Neuronal stem cell (in vitro differentiated cells): ENCODE measurements around the gene NQO1.

Source experiments
- DNase-seq: peaks from one replicate; pipeline ENCODE4 v3.0.0-alpha.2; 2013; ENCODE audit warnings: low spot score
- H2AFZ ChIP-seq: one replicate; pipeline ENCODE4 v1.6.1; 2013; ENCODE audit warnings: mild to moderate bottlenecking, low read length, inconsistent platforms
- H2AK5ac ChIP-seq: 2 replicates; pipeline ENCODE4 v1.6.1; 2013; ENCODE audit warnings: low read depth, mild to moderate bottlenecking, inconsistent platforms, low read length, moderate library complexity, mixed read lengths
- H2BK120ac ChIP-seq: 2 replicates; pipeline ENCODE4 v1.6.1; 2013; ENCODE audit warnings: low read depth, mild to moderate bottlenecking, inconsistent platforms, low read length, moderate library complexity, mixed read lengths
- H2BK12ac ChIP-seq: one replicate; pipeline ENCODE4 v1.6.1; 2013; ENCODE audit warnings: low read length, inconsistent platforms
- H2BK15ac ChIP-seq: 2 replicates; pipeline ENCODE4 v1.6.1; 2013; ENCODE audit warnings: mild to moderate bottlenecking, low read length, inconsistent platforms, mixed read lengths
- H2BK5ac ChIP-seq: one replicate; pipeline ENCODE4 v1.6.1; 2013; ENCODE audit warnings: inconsistent platforms, mild to moderate bottlenecking, low read length, moderate library complexity
- H3K14ac ChIP-seq: one replicate; pipeline ENCODE4 v1.6.1; 2013; ENCODE audit warnings: low read length, inconsistent platforms
- H3K18ac ChIP-seq: 2 replicates; pipeline ENCODE4 v1.6.1; 2013; ENCODE audit warnings: low read length, inconsistent platforms
- H3K23ac ChIP-seq: 2 replicates; pipeline ENCODE4 v1.6.1; 2013; ENCODE audit warnings: low read depth, mild to moderate bottlenecking, mixed read lengths, low read length, inconsistent platforms; ENCODE audit not compliant: poor library complexity
- H3K27ac ChIP-seq: replicated peaks from 3 replicates; pipeline ENCODE4 v1.5.1; 2013; ENCODE audit warnings: low read length, inconsistent platforms
- H3K27me3 ChIP-seq, 3 experiments: 2 replicates each; pipeline ENCODE4 v1.6.1; 2013; ENCODE audit warnings: low read length in 3 of 3, mild to moderate bottlenecking in 2 of 3, inconsistent platforms in 1 of 3, low read depth in 1 of 3, mixed read lengths in 1 of 3, moderate library complexity in 1 of 3; ENCODE audit not compliant: control insufficient read depth in 3 of 3, insufficient read depth in 3 of 3
- H3K36me3 ChIP-seq, 2 donors: replicated peaks in 1 of 2; 2 replicates each; pipeline ENCODE4 v1.6.1; 2013; ENCODE audit warnings: low read length in 2 of 2; ENCODE audit not compliant: control insufficient read depth in 2 of 2, insufficient read depth in 2 of 2
- H3K4ac ChIP-seq: 2 replicates; pipeline ENCODE4 v1.6.1; 2013; ENCODE audit warnings: inconsistent platforms, mild to moderate bottlenecking, low read length, moderate library complexity
- H3K4me1 ChIP-seq, 2 donors: 1 replicate in 1 of 2; 2 replicates in 1 of 2; pipeline ENCODE4 v1.6.1; 2013; ENCODE audit warnings: low read length in 2 of 2, low read depth in 1 of 2; ENCODE audit not compliant: control insufficient read depth in 2 of 2, insufficient read depth in 1 of 2
- H3K4me2 ChIP-seq: one replicate; pipeline ENCODE4 v1.6.1; 2013; ENCODE audit warnings: mild to moderate bottlenecking, low read length, inconsistent platforms; ENCODE audit not compliant: insufficient read depth, poor library complexity, severe bottlenecking
- H3K4me3 ChIP-seq, 2 donors: 2 replicates each; pipeline ENCODE4 v1.5.1; 2013; ENCODE audit warnings: low read length in 2 of 2, mild to moderate bottlenecking in 2 of 2, inconsistent platforms in 1 of 2, moderate library complexity in 1 of 2
- H3K79me1 ChIP-seq: one replicate; pipeline ENCODE4 v1.6.1; 2013; ENCODE audit warnings: low read depth, mild to moderate bottlenecking, inconsistent platforms, low read length, moderate library complexity
- H3K9ac ChIP-seq: one replicate; pipeline ENCODE4 v1.6.1; 2013; ENCODE audit warnings: mild to moderate bottlenecking, low read depth, low read length, inconsistent platforms; ENCODE audit not compliant: poor library complexity
- H3K9me3 ChIP-seq, 2 donors: replicated peaks in 1 of 2; 2 replicates each; pipeline versions ENCODE3 to v1.6.1; 2013; ENCODE audit warnings: low read length in 2 of 2, mild to moderate bottlenecking in 2 of 2, inconsistent platforms in 1 of 2, low read depth in 1 of 2, mixed read lengths in 1 of 2, moderate library complexity in 1 of 2; ENCODE audit not compliant: control insufficient read depth in 2 of 2, insufficient read depth in 1 of 2
- H4K8ac ChIP-seq: one replicate; pipeline ENCODE4 v1.6.1; 2013; ENCODE audit warnings: low read depth, mild to moderate bottlenecking, inconsistent platforms, low read length, moderate library complexity
- H4K91ac ChIP-seq: one replicate; pipeline ENCODE4 v1.6.1; 2013; ENCODE audit warnings: low read length, low read depth, mild to moderate bottlenecking, inconsistent platforms; ENCODE audit not compliant: poor library complexity
- WGBS, 2 donors: extraction: QIAGEN DNeasy Blood & Tissue Kit; methylation state at CpG; one replicate each; pipeline ENCODE4 v1.1.7; 2013; ENCODE audit warnings: missing lambda C conversion rate in 2 of 2, mixed read lengths in 1 of 2; ENCODE audit not compliant: insufficient read length in 2 of 2, insufficient replicate concordance in 1 of 2; ENCODE audit errors: extremely low coverage in 2 of 2; 5-methylcytosine and 5-hydroxymethylcytosine counted together

The NQO1 gene

DNA sequence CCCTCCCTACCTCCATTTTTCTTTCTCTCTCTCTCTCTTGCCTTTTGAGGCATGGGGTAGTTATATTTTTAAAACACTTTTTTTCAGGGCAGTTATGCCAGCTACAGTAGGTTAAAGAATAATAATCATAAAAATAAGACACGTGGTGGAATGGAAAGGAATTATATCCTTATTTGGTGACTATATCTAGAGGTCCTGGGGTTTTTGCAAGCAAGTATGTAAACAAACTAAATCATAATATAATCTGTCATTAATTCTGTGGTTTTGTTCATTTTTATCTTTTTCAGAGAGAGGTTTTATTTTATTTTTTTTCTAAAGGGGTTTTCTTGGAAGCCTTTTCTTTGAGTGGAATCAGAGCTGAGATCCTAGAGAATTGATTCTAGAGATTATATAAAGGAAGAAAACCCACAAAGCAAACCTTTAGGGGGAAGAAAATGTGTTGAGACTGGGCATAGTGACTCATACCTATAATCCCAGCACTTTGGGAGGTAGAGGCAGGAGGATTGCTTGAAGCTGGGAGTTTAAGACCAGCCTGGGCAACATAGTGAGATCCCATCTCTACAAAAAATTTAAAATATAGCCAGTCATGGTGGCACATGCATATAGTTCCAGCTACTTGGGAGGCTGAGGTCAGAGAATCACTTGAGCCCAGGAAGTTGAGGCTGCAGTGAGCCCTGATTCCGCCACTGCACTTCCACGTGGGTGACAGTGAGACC lies 53.2 kb downstream of the NQO1 start:
- no peak for DNase-seq
- Histone ChIP-seq H4K91ac (no peak overlapping the region), H3K27ac (no peak overlapping the region), H3K23ac (no peak overlapping the region), H2BK12ac (no peak overlapping the region), H3K4me3 (no peak overlapping the region), H2BK120ac (no peak overlapping the region), H2BK5ac (no peak overlapping the region), H3K4me1 (no peaks in the 10 kb centered on the region), H4K8ac (no peak overlapping the region), H2AFZ (no peak overlapping the region), H3K27me3 (no peaks in the 10 kb centered on the region), H3K14ac (no peak overlapping the region), H2AK5ac (no peak overlapping the region), H3K18ac (no peak overlapping the region), H3K79me1 (no peaks in the 10 kb centered on the region), H3K4me2 (no peak overlapping the region), H3K9ac (no peak overlapping the region), H3K4ac (no peak overlapping the region), H3K9me3 (no peaks in the 10 kb centered on the region), H2BK15ac (no peak overlapping the region), H3K36me3 (peaks cover 8 to 83% of the 10 kb centered on the region in 2 donors)
- WGBS, 2 donors = no CpG with 5 or more reads among the region's 3 CpGs

DNA sequence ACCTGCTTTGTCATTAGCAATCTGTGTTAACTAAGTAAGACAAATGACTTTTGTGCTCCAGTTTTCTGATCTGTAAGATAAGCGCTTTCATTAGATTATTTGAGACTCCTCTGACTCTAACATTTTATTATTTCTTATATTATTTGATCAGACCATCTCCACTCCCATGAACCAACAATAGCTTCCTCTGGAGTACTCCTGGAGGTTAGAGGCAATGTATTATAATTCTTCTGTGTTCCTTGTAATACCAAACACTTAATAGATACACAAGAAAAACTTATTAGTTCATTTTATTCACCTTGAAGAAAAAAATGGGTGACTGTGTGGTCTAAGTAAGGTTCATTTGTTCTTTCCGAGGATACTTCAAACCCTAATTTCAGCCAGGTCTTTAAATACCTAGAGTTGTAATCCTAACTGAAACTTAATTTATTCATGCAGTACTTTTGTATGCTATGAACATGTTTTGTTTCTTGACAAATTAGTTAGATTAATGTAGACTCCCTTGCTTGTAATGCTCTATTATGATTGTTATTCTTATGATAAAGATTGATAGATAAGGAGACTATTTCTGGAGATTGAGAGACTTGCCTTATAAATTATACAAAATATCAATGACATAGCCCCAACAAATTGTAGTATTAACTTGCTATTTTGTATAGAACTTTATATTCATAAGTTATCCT lies 53.9 kb downstream of the NQO1 start:
- Histone ChIP-seq H2BK15ac (no peak overlapping the region), H2BK120ac (no peak overlapping the region), H3K27me3 (no peaks in the 10 kb centered on the region), H2BK12ac (no peak overlapping the region), H3K79me1 (no peaks in the 10 kb centered on the region), H3K36me3 (peaks cover 8 to 83% of the 10 kb centered on the region in 2 donors), H3K4me1 (no peaks in the 10 kb centered on the region), H4K91ac (no peak overlapping the region), H3K23ac (no peak overlapping the region), H3K4ac (no peak overlapping the region), H3K14ac (no peak overlapping the region), H3K9me3 (no peaks in the 10 kb centered on the region), H2AK5ac (no peak overlapping the region), H3K4me2 (no peak overlapping the region), H2BK5ac (no peak overlapping the region), H4K8ac (no peak overlapping the region), H2AFZ (no peak overlapping the region), H3K18ac (no peak overlapping the region), H3K9ac (no peak overlapping the region), H3K4me3 (no peak overlapping the region), H3K27ac (no peak overlapping the region)
- DNase-seq = no peak
- no CpG with 5 or more reads among the region's 2 CpGs for WGBS, 2 donors

- Histone ChIP-seq H4K8ac (no peak overlapping the region), H3K4me3 (no peak overlapping the region), H3K36me3 (peaks cover 8 to 67% of the 10 kb centered on the region in 2 donors), H2AK5ac (no peak overlapping the region), H4K91ac (no peak overlapping the region), H3K4me1 (no peaks in the 10 kb centered on the region), H2BK120ac (no peak overlapping the region), H2BK15ac (no peak overlapping the region), H3K27me3 (no peaks in the 10 kb centered on the region), H3K9ac (no peak overlapping the region), H2BK5ac (no peak overlapping the region), H3K4me2 (no peak overlapping the region), H3K4ac (no peak overlapping the region), H3K18ac (no peak overlapping the region), H2AFZ (no peak overlapping the region), H3K27ac (no peak overlapping the region), H3K23ac (no peak overlapping the region), H2BK12ac (no peak overlapping the region), H3K14ac (no peak overlapping the region), H3K79me1 (no peaks in the 10 kb centered on the region), H3K9me3 (no peaks in the 10 kb centered on the region)
- DNase-seq = no peak
- WGBS, 2 donors = no CpG with 5 or more reads among the region's 1 CpG
Observed at GRCh38 chr16:69669577-69669976, 56.8 kb downstream of the NQO1 start.

DNA sequence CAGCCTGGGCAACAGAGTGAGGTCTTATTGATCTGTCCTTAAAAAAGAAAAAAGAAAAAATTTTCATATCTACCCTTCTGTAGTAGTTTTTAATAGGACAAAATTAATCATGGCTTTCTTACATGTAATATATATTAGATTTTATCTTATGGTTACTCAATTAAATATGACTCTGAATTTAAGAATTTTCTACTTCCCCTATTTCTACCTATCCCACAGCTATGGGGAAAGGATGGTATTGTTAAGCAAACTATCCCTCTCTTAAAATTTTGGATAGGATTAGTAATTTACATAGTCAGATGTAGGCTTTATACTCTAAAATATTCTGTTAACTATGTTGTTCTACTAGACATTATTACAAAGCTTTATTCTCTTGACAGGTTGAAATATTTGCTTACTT lies 62.5 kb downstream of the NQO1 start:
- Histone ChIP-seq H3K23ac (no peak overlapping the region), H2AK5ac (no peak overlapping the region), H3K79me1 (no peaks in the 10 kb centered on the region), H3K4me3 (no peak overlapping the region), H2BK5ac (no peak overlapping the region), H2BK15ac (no peak overlapping the region), H2BK12ac (no peak overlapping the region), H3K4me2 (no peak overlapping the region), H3K9me3 (no peaks in the 10 kb centered on the region), H3K27me3 (no peaks in the 10 kb centered on the region), H3K4me1 (no peaks in the 10 kb centered on the region), H4K8ac (no peak overlapping the region), H3K18ac (no peak overlapping the region), H3K36me3 (peaks cover 4 to 62% of the 10 kb centered on the region in 2 donors), H3K14ac (no peak overlapping the region), H2AFZ (no peak overlapping the region), H3K27ac (no peak overlapping the region), H3K9ac (no peak overlapping the region), H4K91ac (no peak overlapping the region), H3K4ac (no peak overlapping the region), H2BK120ac (no peak overlapping the region)
- DNase-seq = no peak
